ENCODE data around the gene CCL15.

- no peak for TF ChIP-seq POLR2A (IDR thresholded peaks at IDR 0.05)
- no peak for TF ChIP-seq CTCF (IDR thresholded peaks at IDR 0.05)
Measured at GRCh38 chr17:35965272-35965671, 36.1 kb downstream of the CCL15 start.
